CD14-positive monocyte (primary cell): ENCODE data around the gene CLDN7. TPM values are rescaled to one million over a fixed set of nuclear protein-coding genes. Genes with fewer than 3 reads are reported as not detected.

ENCODE experiments used
- DNase-seq, 3 donors: peaks; one replicate each; pipeline ENCODE4 v3.0.0-alpha.2; 2011 to 2022
- H2AFZ ChIP-seq: 2 replicates; pipeline ENCODE4 v1.6.0; 2012; ENCODE audit warnings: mild to moderate bottlenecking, low read depth, low read length, inconsistent platforms; ENCODE audit not compliant: insufficient read depth, poor library complexity, severe bottlenecking
- H3K27ac ChIP-seq, 2 donors: 1 replicate in 1 of 2; 2 replicates in 1 of 2; pipeline ENCODE4 v1.5.1; 2012 to 2013; ENCODE audit warnings: low read length in 2 of 2, control low read depth in 1 of 2, inconsistent platforms in 1 of 2, low read depth in 1 of 2, mild to moderate bottlenecking in 1 of 2
- H3K27me3 ChIP-seq, 2 donors: one replicate each; pipeline versions ENCODE4 v1.6.0 to v1.6.1; 2011 to 2013; ENCODE audit warnings: low read length in 2 of 2; ENCODE audit not compliant: control insufficient read depth in 2 of 2, insufficient read depth in 2 of 2
- H3K36me3 ChIP-seq, 2 donors: replicated peaks in 1 of 2; 1 replicate in 1 of 2; 2 replicates in 1 of 2; pipeline versions ENCODE4 v1.5.1 to v1.6.1; 2012 to 2013; ENCODE audit warnings: low read length in 2 of 2, control low read depth in 1 of 2, inconsistent platforms in 1 of 2, mild to moderate bottlenecking in 1 of 2; ENCODE audit not compliant: insufficient read depth in 2 of 2, control insufficient read depth in 1 of 2
- H3K4me1 ChIP-seq, 2 donors: 1 replicate in 1 of 2; 2 replicates in 1 of 2; pipeline versions ENCODE4 v1.5.1 to v1.6.1; 2012 to 2013; ENCODE audit warnings: low read length in 2 of 2, control low read depth in 1 of 2, inconsistent platforms in 1 of 2, mild to moderate bottlenecking in 1 of 2, moderate library complexity in 1 of 2; ENCODE audit not compliant: insufficient read depth in 2 of 2, control insufficient read depth in 1 of 2
- H3K4me2 ChIP-seq: replicated peaks from 2 replicates; pipeline ENCODE3; 2012; ENCODE audit warnings: low read length, moderate library complexity, mild to moderate bottlenecking; ENCODE audit not compliant: poor library complexity, severe bottlenecking; ENCODE audit errors: extremely low read depth
- H3K4me3 ChIP-seq, 3 experiments: fragments of 200-600 bp in 1 of 3; sonication (generic) in 1 of 3; replicated peaks in 1 of 3; 1 replicate in 2 of 3; 2 replicates in 1 of 3; pipeline ENCODE4 v1.5.1; 2011 to 2013; ENCODE audit warnings: low read length in 3 of 3, mild to moderate bottlenecking in 3 of 3, control low read depth in 2 of 3, low read depth in 2 of 3, inconsistent platforms in 1 of 3, moderate library complexity in 1 of 3
- H3K79me2 ChIP-seq: 2 replicates; pipeline ENCODE4 v1.6.0; 2012; ENCODE audit warnings: mild to moderate bottlenecking, control low read depth, inconsistent platforms, low read length, moderate library complexity; ENCODE audit not compliant: insufficient read depth
- H3K9ac ChIP-seq: 2 replicates; pipeline ENCODE4 v1.6.0; 2017; ENCODE audit warnings: low read length, mild to moderate bottlenecking; ENCODE audit not compliant: insufficient read depth, poor library complexity, severe bottlenecking
- H3K9me3 ChIP-seq, 2 donors: replicated peaks in 1 of 2; 1 replicate in 1 of 2; 2 replicates in 1 of 2; pipeline versions ENCODE4 v1.5.1 to v1.6.1; 2012 to 2013; ENCODE audit warnings: low read length in 2 of 2, control low read depth in 1 of 2; ENCODE audit not compliant: control insufficient read depth in 1 of 2, insufficient read depth in 1 of 2
- H4K20me1 ChIP-seq: 2 replicates; pipeline ENCODE4 v1.6.0; 2012; ENCODE audit warnings: mild to moderate bottlenecking, low read length, control low read depth, moderate library complexity; ENCODE audit not compliant: insufficient read depth
- H3K27ac Mint-ChIP-seq, 7 donors: one replicate each; pipeline ENCODE4 v1.8.0; 2020; ENCODE audit warnings: mild to moderate bottlenecking in 7 of 7, mixed read lengths in 7 of 7, moderate library complexity in 6 of 7, inconsistent platforms in 2 of 7
- H3K27me3 Mint-ChIP-seq, 3 donors: one replicate each; pipeline ENCODE4 v1.8.0; 2021 to 2022; ENCODE audit warnings: low read depth in 3 of 3, mild to moderate bottlenecking in 3 of 3, mixed read lengths in 3 of 3, moderate library complexity in 3 of 3, inconsistent platforms in 1 of 3
- H3K36me3 Mint-ChIP-seq, 2 donors: one replicate each; pipeline ENCODE4 v1.8.0; 2020; ENCODE audit warnings: mixed read lengths in 2 of 2, inconsistent platforms in 1 of 2, mild to moderate bottlenecking in 1 of 2
- H3K4me1 Mint-ChIP-seq: one replicate; pipeline ENCODE4 v1.8.0; 2020; ENCODE audit warnings: mild to moderate bottlenecking, mixed read lengths
- H3K4me3 Mint-ChIP-seq, 2 donors: one replicate each; pipeline ENCODE4 v1.8.0; 2020; ENCODE audit warnings: mild to moderate bottlenecking in 2 of 2, mixed read lengths in 2 of 2, moderate library complexity in 1 of 2
- H3K9me3 Mint-ChIP-seq, 7 donors: one replicate each; pipeline ENCODE4 v1.8.0; 2020 to 2022; ENCODE audit warnings: mixed read lengths in 7 of 7, mild to moderate bottlenecking in 6 of 7, moderate library complexity in 6 of 7, inconsistent platforms in 2 of 7
- CTCF ChIP-seq: fragments of 200-600 bp; IDR thresholded peaks from one replicate; pipeline ENCODE4 v1.8.0; 2022; ENCODE audit warnings: antibody characterized with exemption, mild to moderate bottlenecking
- WGBS: methylation state at CpG from one replicate; pipeline ENCODE4 v1.1.5; 2013; ENCODE audit warnings: missing lambda C conversion rate; ENCODE audit not compliant: insufficient coverage; 5-methylcytosine and 5-hydroxymethylcytosine counted together
- intact Hi-C, 2 donors: fragments of 100-400 bp; cut with micrococcal nuclease; formaldehyde crosslinking; loops; one replicate each; pipeline versions ENCODE4 v1.15.0 to v1.15.1; 2023
- polyA plus RNA-seq, 3 donors: library from polyadenylated mRNA; depleted of rRNA in 1 of 3; unstranded in 2 of 3; stranded (reverse) in 1 of 3; fragments of 300-500 nt in 2 of 3; fragments of >200 nt in 1 of 3; fragmentation: Illumina TruSeq in 2 of 3; gene quantifications; 1 replicate in 2 of 3; 2 replicates in 1 of 3; pipeline ENCODE4 v1.2.3, GENCODE V29; 2012 to 2021

CLDN7 gene
- polyA plus RNA-seq, 3 donors = 0.49 to 13.4 (median 2.1) TPM

- no peak for TF ChIP-seq CTCF
- Histone ChIP-seq H3K4me3 (peak within 1 kb of the TSS; percentile 95 to 100 (median 98)), H4K20me1 (peaks cover 42% of the 10 kb centered on the region), H3K4me1 (peaks cover 54 to 64% of the 10 kb centered on the region in 2 donors), H3K4me2 (peak within 1 kb of the TSS; percentile 100), H3K36me3 (peaks cover 28 to 31% of the 10 kb centered on the region in 2 donors), H3K9me3 (no peaks in the 10 kb centered on the region), H3K9ac (peak within 1 kb of the TSS; percentile 100), H2AFZ (peak within 1 kb of the TSS; percentile 40), H3K27me3 (no peaks in the 10 kb centered on the region), H3K79me2 (peaks cover 63% of the 10 kb centered on the region), H3K27ac (peak within 1 kb of the TSS; percentile 64 to 100)
- intact Hi-C loops = loop anchor here (5.0 to 10.0 kb wide), 2 partner anchors 68 to 245 kb away; partner anchors contain the start of genes EIF5A (in 2 of the 2), POLR2A (in 1 of the 2) and SLC35G6 (in 1 of the 2)
- Mint-ChIP-seq H3K36me3 (peaks cover 37 to 56% of the 10 kb centered on the region in 2 donors), H3K4me1 (peaks cover 57% of the 10 kb centered on the region), H3K27me3 (peaks cover 0 to 5% (median 0%) of the 10 kb centered on the region in 3 donors), H3K9me3 (peaks cover 0 to 4% (median 0%) of the 10 kb centered on the region in 7 donors), H3K27ac (peak within 1 kb of the TSS; percentile 99 to 100 (median 100)), H3K4me3 (peak within 1 kb of the TSS; percentile 98 to 99)
- peak; percentile 98 to 99 (median 99) for DNase-seq
- under 1% methylated on average over 49 of the region's 72 CpGs for WGBS
These were observed 22.9 kb downstream of the CLDN7 start, which contains the start of gene PHF23 for GRCh38 chr17:7239091-7240027. Gene PHF23 (minus strand): TSS chr17:7239457. CDS start chr17:7239279, 178 bp downstream.

GRCh38 chr17:7238420-7239090, 23.7 kb downstream of the CLDN7 start:
- Histone ChIP-seq H3K4me2 (peak overlapping the region; percentile 100), H3K27me3 (no peaks in the 10 kb centered on the region), H3K4me1 (peaks cover 57 to 68% of the 10 kb centered on the region in 2 donors), H3K9ac (peak overlapping the region; percentile 86), H3K4me3 (peak overlapping the region; percentile 65 to 100 (median 98)), H4K20me1 (peaks cover 42% of the 10 kb centered on the region), H3K36me3 (peaks cover 21 to 26% of the 10 kb centered on the region in 2 donors), H3K27ac (peak overlapping the region; percentile 64 to 79), H2AFZ (peak overlapping the region; percentile 40), H3K9me3 (no peaks in the 10 kb centered on the region), H3K79me2 (peaks cover 68% of the 10 kb centered on the region)
- intact Hi-C loops = loop anchor here (5.0 to 10.0 kb wide), 2 partner anchors 69 to 246 kb away; partner anchors contain the start of genes EIF5A (in 2 of the 2), POLR2A (in 1 of the 2) and SLC35G6 (in 1 of the 2)
- Mint-ChIP-seq H3K27ac (peak overlapping the region; percentile 86 to 100 (median 95)), H3K4me1 (peaks cover 59% of the 10 kb centered on the region), H3K27me3 (peaks cover 0 to 5% (median 0%) of the 10 kb centered on the region in 3 donors), H3K36me3 (peaks cover 36 to 49% of the 10 kb centered on the region in 2 donors), H3K4me3 (peak overlapping the region; percentile 96 to 98), H3K9me3 (peaks cover 0 to 4% (median 0%) of the 10 kb centered on the region in 7 donors)
- WGBS = under 1% methylated on average over 21 of the region's 39 CpGs
- DNase-seq = peak in 1 of 3 donors; percentile 29
- TF ChIP-seq CTCF = no peak
